ENCODE data around the gene GRIN1.
"Not testable (repeated sequence)": the region's sequence is repeated elsewhere in the genome, so short reads cannot be mapped to it uniquely, and the experiment has no call there.

GRIN1 gene

GRCh38 chr9:137129456-137130175 lies 9.3 kb upstream of the GRIN1 start:
- DNase-seq = peak; percentile 53 to 55

- DNase-seq = no peak
Measured at GRCh38 chr9:137130176-137130755, 8.7 kb upstream of the GRIN1 start.

GRCh38 chr9:137134191-137134590 lies 4.8 kb upstream of the GRIN1 start:
- no peak for DNase-seq

- not testable (repeated sequence) for DNase-seq
Measured at GRCh38 chr9:137135154-137135553, 3.8 kb upstream of the GRIN1 start.

GRCh38 chr9:137136261-137136880 lies 2.6 kb upstream of the GRIN1 start:
- no peak for DNase-seq

GRCh38 chr9:137136881-137137607 lies 1.9 kb upstream of the GRIN1 start:
- DNase-seq = no peak

GRCh38 chr9:137138058-137138721 lies 764 bp upstream of the GRIN1 start:
- no peak for DNase-seq

- no peak for DNase-seq
Measured at GRCh38 chr9:137139468-137140150, 655 bp downstream of the GRIN1 start.

- no peak for DNase-seq
Measured at GRCh38 chr9:137140151-137141012, 1.4 kb downstream of the GRIN1 start.

GRCh38 chr9:137141050-137141810 lies 2.3 kb downstream of the GRIN1 start:
- no peak for DNase-seq

GRCh38 chr9:137141976-137142936 lies 3.3 kb downstream of the GRIN1 start:
- no peak for DNase-seq

GRCh38 chr9:137143459-137143858 lies 4.5 kb downstream of the GRIN1 start:
- DNase-seq = no peak

- DNase-seq = no peak
Measured at GRCh38 chr9:137145731-137146526, 7.0 kb downstream of the GRIN1 start.

- no peak for DNase-seq
Measured at GRCh38 chr9:137146527-137146918, 7.6 kb downstream of the GRIN1 start.

GRCh38 chr9:137147091-137147792 lies 8.3 kb downstream of the GRIN1 start:
- no peak for DNase-seq

- DNase-seq = no peak
Measured at GRCh38 chr9:137147793-137148160, 8.8 kb downstream of the GRIN1 start.

- DNase-seq = no peak
Measured at GRCh38 chr9:137148242-137148641, 9.3 kb downstream of the GRIN1 start.

GRCh38 chr9:137148661-137149060 lies 9.7 kb downstream of the GRIN1 start:
- no peak for DNase-seq

Measured in NCI-H187 (cell line).